GM21529 (cell line): ENCODE measurements around the gene SH3GL3.

Source experiments
- ATAC-seq: cut with Tn5 transposase; IDR thresholded peaks from one replicate; pipeline ENCODE4 v1.9.1; 2021; ENCODE audit not compliant: unreplicated experiment

The SH3GL3 gene

GRCh38 chr15:83610901-83611685, 164.0 kb downstream of the SH3GL3 start:
- no peak for ATAC-seq

GRCh38 chr15:83612226-83612625, 165.1 kb downstream of the SH3GL3 start:
- ATAC-seq: no peak

GRCh38 chr15:83612898-83613635, 165.9 kb downstream of the SH3GL3 start:
- no peak for ATAC-seq

- ATAC-seq: no peak
Measured at GRCh38 chr15:83613714-83614113, 166.6 kb downstream of the SH3GL3 start.

GRCh38 chr15:83616840-83617239, 169.7 kb downstream of the SH3GL3 start:
- no peak for ATAC-seq

- no peak for ATAC-seq
Measured at GRCh38 chr15:83626171-83626802, 179.1 kb downstream of the SH3GL3 start.

GRCh38 chr15:83631534-83631933, 184.4 kb downstream of the SH3GL3 start:
- ATAC-seq: no peak

- ATAC-seq: no peak
Measured at GRCh38 chr15:83643201-83643600, 196.1 kb downstream of the SH3GL3 start.

GRCh38 chr15:83644439-83644838, 197.3 kb downstream of the SH3GL3 start:
- ATAC-seq: no peak

GRCh38 chr15:83650831-83651230, 203.7 kb downstream of the SH3GL3 start:
- ATAC-seq: no peak

GRCh38 chr15:83651541-83651940, 204.4 kb downstream of the SH3GL3 start:
- no peak for ATAC-seq

- ATAC-seq: no peak
Measured at GRCh38 chr15:83652626-83653204, 205.6 kb downstream of the SH3GL3 start.

GRCh38 chr15:83653288-83653638, 206.1 kb downstream of the SH3GL3 start:
- no peak for ATAC-seq

- ATAC-seq: no peak
Measured at GRCh38 chr15:83653639-83654378, 206.7 kb downstream of the SH3GL3 start, which contains the start of gene ADAMTSL3. TSS of gene ADAMTSL3 (plus strand) at chr15:83654123. CDS start at chr15:83655762, 1,639 bp downstream.

GRCh38 chr15:83654379-83655236, 207.5 kb downstream of the SH3GL3 start:
- ATAC-seq: no peak

- ATAC-seq: no peak
Measured at GRCh38 chr15:83655237-83655616, 208.1 kb downstream of the SH3GL3 start.

GRCh38 chr15:83656192-83656591, 209.1 kb downstream of the SH3GL3 start:
- no peak for ATAC-seq

GRCh38 chr15:83656943-83657528, 209.9 kb downstream of the SH3GL3 start:
- no peak for ATAC-seq

GRCh38 chr15:83657549-83657948, 210.4 kb downstream of the SH3GL3 start:
- ATAC-seq: no peak
